ENCODE measurements around the gene CES5A. TPM values are rescaled to one million over a fixed set of nuclear protein-coding genes. Genes with fewer than 3 reads are reported as not detected.

Gene CES5A
- total and polyA plus RNA-seq, 2 of the 8 experiments (the other 6 are each of a cell fraction or from before 2014, with no cell fraction given): not detected

GRCh38 chr16:55832425-55832772 is 42.8 kb downstream of the CES5A start:
- Histone ChIP-seq H3K56ac (replicated peaks; ENCODE audit: insufficient read length, low read depth, low read length) (no peak overlapping the region), H3K23me2 (ENCODE audit: low read depth, low read length) (no peaks in the 10 kb centered on the region), H4K5ac (ENCODE audit: insufficient read length, low read depth, low read length) (no peak overlapping the region), H3K9ac (replicated peaks in 1 of 4; ENCODE audit: extremely low read depth in 1 of 4, low read depth in 3 of 4, low read length in 3 of 4) (no peak overlapping the region), H2AFZ (ENCODE audit: low read length) (no peak overlapping the region), H3K14ac (ENCODE audit: insufficient read length) (no peak overlapping the region), H2BK120ac (replicated peaks; ENCODE audit: low read depth, low read length) (no peak overlapping the region), H2BK20ac (ENCODE audit: low read length) (no peak overlapping the region), H2BK5ac (ENCODE audit: low read depth, low read length) (no peak overlapping the region), H3K79me2 (ENCODE audit: control insufficient read depth in 1 of 2, insufficient read depth in 2 of 2, low read length in 2 of 2) (no peaks in the 10 kb centered on the region), H4K20me1 (replicated peaks in 1 of 2; ENCODE audit: control insufficient read depth in 1 of 2, insufficient read depth in 2 of 2, low read length in 2 of 2) (no peaks in the 10 kb centered on the region), H3K4ac (replicated peaks; ENCODE audit: insufficient read length, low read depth, low read length) (no peak overlapping the region), H3K18ac (ENCODE audit: extremely low read depth, low read length) (no peak overlapping the region), H3K9me3 (ENCODE audit: insufficient read depth in 2 of 2, low read depth in 1 of 2, low read length in 1 of 2) (no peaks in the 10 kb centered on the region), H2BK15ac (ENCODE audit: low read length) (no peak overlapping the region), H3K4me2 (ENCODE audit: insufficient read depth in 1 of 2, low read depth in 2 of 2, low read length in 2 of 2) (peak overlapping the region; percentile 2 to 37; a peak in 2 of 4 replicates), H3K27me3 (replicated peaks in 1 of 4; ENCODE audit: control insufficient read depth in 3 of 4, extremely low read depth in 1 of 4, insufficient read depth in 3 of 4, low read length in 3 of 4) (no peaks in the 10 kb centered on the region), H3K79me1 (ENCODE audit: low read depth, low read length) (no peaks in the 10 kb centered on the region), H3K4me1 (replicated peaks in 1 of 4; ENCODE audit: control insufficient read depth in 3 of 4, insufficient read depth in 4 of 4, low read length in 3 of 4) (no peaks in the 10 kb centered on the region), H3K23ac (ENCODE audit: insufficient read length) (no peak overlapping the region), H3K4me3 (ENCODE audit: extremely low read depth in 1 of 4, insufficient read depth in 2 of 4, low read depth in 3 of 4, low read length in 4 of 4) (peak overlapping the region in 2 of 4 experiments; percentile 15 to 40; a peak in 3 of 8 replicates), H2BK12ac (ENCODE audit: low read depth, low read length) (no peak overlapping the region), H4K91ac (replicated peaks; ENCODE audit: insufficient read length, low read length) (no peak overlapping the region), H3K27ac (ENCODE audit: low read depth, low read length) (no peak overlapping the region), H4K8ac (ENCODE audit: extremely low read depth, insufficient read depth, low read length) (no peak overlapping the region), H2AK5ac (ENCODE audit: low read depth, low read length) (no peak overlapping the region), H3K36me3 (ENCODE audit: control insufficient read depth in 2 of 4, insufficient read depth in 4 of 4, low read length in 3 of 4) (no peaks in the 10 kb centered on the region)
- FAIRE-seq (no peak), DNase-seq (ENCODE audit: low read depth in 1 of 2, low spot score in 2 of 2) (no peak)
- CTCF ChIA-PET (ENCODE audit: partially characterized antibody): interaction anchor here (2.1 to 2.3 kb wide), 2 partner anchors 10 to 367 kb away, joined by 6 to 12 read pairs; no protein-coding TSS in a partner anchor
- TF ChIP-seq HDAC2 (IDR thresholded peaks at IDR 0.05; ENCODE audit: borderline replicate concordance in 1 of 2, low read depth in 2 of 2, low read length in 2 of 2): no peak
- peak in 1 of 2 experiments; percentile 7; a peak in 1 of 4 replicates for TF ChIP-seq RAD21 (IDR thresholded peaks at IDR 0.05 in 1 of 2, conservative IDR thresholded peaks at IDR 0.05 in 1 of 2; ENCODE audit: low read depth in 2 of 2, low read length in 2 of 2)
- POLR2A ChIA-PET (ENCODE audit: partially characterized antibody): no interaction called here
- WGBS, 2 experiments (ENCODE audit: extremely low coverage in 1 of 2, insufficient coverage in 1 of 2, insufficient read length in 1 of 2, insufficient replicate concordance in 2 of 2, low coverage in 1 of 2, low lambda C conversion rate in 2 of 2, missing lambda C conversion rate in 1 of 2): 80% methylated on average over 16 of the region's 17 CpGs; no CpG with 5 or more reads in 1 of the 2 experiments

All from H1 (cell line).